ENCODE data around the gene GPRIN1.

Gene GPRIN1

GRCh38 chr5:176595386-176595943, 14.5 kb downstream of the GPRIN1 start:
- TF ChIP-seq, protein P1, sequence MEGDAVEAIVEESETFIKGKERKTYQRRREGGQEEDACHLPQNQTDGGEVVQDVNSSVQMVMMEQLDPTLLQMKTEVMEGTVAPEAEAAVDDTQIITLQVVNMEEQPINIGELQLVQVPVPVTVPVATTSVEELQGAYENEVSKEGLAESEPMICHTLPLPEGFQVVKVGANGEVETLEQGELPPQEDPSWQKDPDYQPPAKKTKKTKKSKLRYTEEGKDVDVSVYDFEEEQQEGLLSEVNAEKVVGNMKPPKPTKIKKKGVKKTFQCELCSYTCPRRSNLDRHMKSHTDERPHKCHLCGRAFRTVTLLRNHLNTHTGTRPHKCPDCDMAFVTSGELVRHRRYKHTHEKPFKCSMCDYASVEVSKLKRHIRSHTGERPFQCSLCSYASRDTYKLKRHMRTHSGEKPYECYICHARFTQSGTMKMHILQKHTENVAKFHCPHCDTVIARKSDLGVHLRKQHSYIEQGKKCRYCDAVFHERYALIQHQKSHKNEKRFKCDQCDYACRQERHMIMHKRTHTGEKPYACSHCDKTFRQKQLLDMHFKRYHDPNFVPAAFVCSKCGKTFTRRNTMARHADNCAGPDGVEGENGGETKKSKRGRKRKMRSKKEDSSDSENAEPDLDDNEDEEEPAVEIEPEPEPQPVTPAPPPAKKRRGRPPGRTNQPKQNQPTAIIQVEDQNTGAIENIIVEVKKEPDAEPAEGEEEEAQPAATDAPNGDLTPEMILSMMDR (IDR thresholded peaks at IDR 0.05; ENCODE audit: insufficient read depth, low read length, poor library complexity, severe bottlenecking), result no peak
- TF ChIP-seq EZH2phosphoT487 (conservative IDR thresholded peaks at IDR 0.05; ENCODE audit: low read length), result no peak
- no peaks in the 10 kb centered on the region for H3K9me2 ChIP-seq (replicated peaks; ENCODE audit: insufficient read depth, low read length)
- no peaks in the 10 kb centered on the region for H4K20me1 ChIP-seq (ENCODE audit: low read depth, low read length)
- H3K27me3 ChIP-seq (ENCODE audit: low read length), result no peaks in the 10 kb centered on the region
- H3K27ac ChIP-seq (ENCODE audit: low read depth, low read length), result no peak overlapping the region
- H2AFZ ChIP-seq (ENCODE audit: low read depth, low read length, severe bottlenecking), result no peak overlapping the region
- no peak overlapping the region for H3K4me2 ChIP-seq (ENCODE audit: low read depth, low read length, poor library complexity, severe bottlenecking)
- no peaks in the 10 kb centered on the region for H3K36me3 ChIP-seq (ENCODE audit: low read length)
- H3K4me3 ChIP-seq (ENCODE audit: insufficient read depth, low read length, poor library complexity, severe bottlenecking), result no peak overlapping the region
- no peaks in the 10 kb centered on the region for H3K79me2 ChIP-seq (ENCODE audit: insufficient read depth, low read length)
- no peak overlapping the region for H3K9ac ChIP-seq (ENCODE audit: low read length)
- no peaks in the 10 kb centered on the region for H3F3A ChIP-seq (ENCODE audit: insufficient read depth)
- peaks cover 5% of the 10 kb centered on the region; the same call in 1 of the 2 replicates for H3K9me3 ChIP-seq (ENCODE audit: insufficient read depth, low read length)

DNA sequence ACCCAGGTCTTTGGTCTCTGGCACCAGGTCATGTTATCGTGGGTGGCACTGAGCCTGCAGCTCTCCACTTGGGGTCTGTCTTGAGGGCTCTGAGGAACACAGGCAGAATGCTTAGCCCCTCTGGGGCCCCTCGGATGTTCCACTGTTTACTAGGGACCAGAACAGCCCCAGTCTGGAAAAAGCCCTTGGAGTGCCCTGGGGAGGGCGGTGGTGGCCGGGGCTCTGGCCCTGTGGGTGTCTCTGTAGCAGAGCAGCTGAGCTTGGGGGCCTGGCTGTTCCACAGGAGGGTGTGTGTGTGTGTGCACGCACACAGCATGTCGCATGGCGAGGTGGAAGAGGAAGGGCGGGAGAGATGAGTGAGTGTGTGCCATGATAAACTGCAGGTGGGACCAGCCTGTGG, 15.4 kb downstream of the GPRIN1 start:
- H3K27ac ChIP-seq (ENCODE audit: low read depth, low read length), result no peak overlapping the region
- no peaks in the 10 kb centered on the region for H3F3A ChIP-seq (ENCODE audit: insufficient read depth)
- H2AFZ ChIP-seq (ENCODE audit: low read depth, low read length, severe bottlenecking), result no peak overlapping the region
- no peaks in the 10 kb centered on the region for H3K79me2 ChIP-seq (ENCODE audit: insufficient read depth, low read length)
- no peaks in the 10 kb centered on the region for H3K9me2 ChIP-seq (replicated peaks; ENCODE audit: insufficient read depth, low read length)
- no peak overlapping the region for H3K9ac ChIP-seq (ENCODE audit: low read length)
- H4K20me1 ChIP-seq (ENCODE audit: low read depth, low read length), result no peaks in the 10 kb centered on the region
- no peaks in the 10 kb centered on the region for H3K27me3 ChIP-seq (ENCODE audit: low read length)
- H3K9me3 ChIP-seq (ENCODE audit: insufficient read depth, low read length), result peaks cover 5% of the 10 kb centered on the region; the same call in 1 of the 2 replicates
- H3K4me3 ChIP-seq (ENCODE audit: insufficient read depth, low read length, poor library complexity, severe bottlenecking), result no peak overlapping the region
- TF ChIP-seq, protein P1 (IDR thresholded peaks at IDR 0.05; ENCODE audit: insufficient read depth, low read length, poor library complexity, severe bottlenecking), result no peak
- TF ChIP-seq EZH2phosphoT487 (conservative IDR thresholded peaks at IDR 0.05; ENCODE audit: low read length), result no peak
- no peaks in the 10 kb centered on the region for H3K36me3 ChIP-seq (ENCODE audit: low read length)
- no peak overlapping the region for H3K4me2 ChIP-seq (ENCODE audit: low read depth, low read length, poor library complexity, severe bottlenecking)

GRCh38 chr5:176593273-176593869, 16.6 kb downstream of the GPRIN1 start:
- Histone ChIP-seq H3K4me2 (ENCODE audit: low read depth, low read length, poor library complexity, severe bottlenecking) (no peak overlapping the region), H2AFZ (ENCODE audit: low read depth, low read length, severe bottlenecking) (no peak overlapping the region), H3K9me3 (ENCODE audit: insufficient read depth, low read length) (peaks cover 5% of the 10 kb centered on the region; the same call in 1 of the 2 replicates), H3K9ac (ENCODE audit: low read length) (no peak overlapping the region), H3K9me2 (replicated peaks; ENCODE audit: insufficient read depth, low read length) (no peaks in the 10 kb centered on the region), H3F3A (ENCODE audit: insufficient read depth) (no peaks in the 10 kb centered on the region), H3K4me3 (ENCODE audit: insufficient read depth, low read length, poor library complexity, severe bottlenecking) (no peak overlapping the region), H3K36me3 (ENCODE audit: low read length) (no peaks in the 10 kb centered on the region), H4K20me1 (ENCODE audit: low read depth, low read length) (no peaks in the 10 kb centered on the region), H3K27ac (ENCODE audit: low read depth, low read length) (no peak overlapping the region), H3K27me3 (ENCODE audit: low read length) (no peaks in the 10 kb centered on the region), H3K79me2 (ENCODE audit: insufficient read depth, low read length) (no peaks in the 10 kb centered on the region)
- TF ChIP-seq EZH2phosphoT487 (conservative IDR thresholded peaks at IDR 0.05; ENCODE audit: low read length), result no peak
- TF ChIP-seq, protein P1 (IDR thresholded peaks at IDR 0.05; ENCODE audit: insufficient read depth, low read length, poor library complexity, severe bottlenecking), result no peak

Measured in SU-DHL-6 (cell line).